ENCODE measurements around the gene CDH18.
"Not testable (repeated sequence)": the region's sequence is repeated elsewhere in the genome, so short reads cannot be mapped to it uniquely, and the experiment has no call there.

CDH18 gene

GRCh38 chr5:19853616-19854240 is 134.3 kb downstream of the CDH18 start:
- Histone ChIP-seq H3K9me3 (no peaks in the 10 kb centered on the region), H3K4me1 (peaks cover 18% of the 10 kb centered on the region), H3K36me3 (no peaks in the 10 kb centered on the region), H3K4me3 (ENCODE audit: low read depth, low read length) (no peak overlapping the region), H3K27me3 (no peaks in the 10 kb centered on the region)
- no peak for DNase-seq
- no peak for TF ChIP-seq CTCF (IDR thresholded peaks at IDR 0.05; ENCODE audit: low read depth, low read length)

- Histone ChIP-seq H3K4me1 (no peaks in the 10 kb centered on the region), H3K36me3 (no peaks in the 10 kb centered on the region), H3K9me3 (no peaks in the 10 kb centered on the region), H3K27me3 (no peaks in the 10 kb centered on the region), H3K4me3 (ENCODE audit: low read depth, low read length) (no peak overlapping the region)
- DNase-seq, result no peak
- TF ChIP-seq CTCF (IDR thresholded peaks at IDR 0.05; ENCODE audit: low read depth, low read length), result no peak
Observed at GRCh38 chr5:19837536-19838174, 150.3 kb downstream of the CDH18 start.

GRCh38 chr5:19835442-19835841 is 152.6 kb downstream of the CDH18 start:
- DNase-seq, result no peak
- no peak for TF ChIP-seq CTCF (IDR thresholded peaks at IDR 0.05; ENCODE audit: low read depth, low read length)
- Histone ChIP-seq H3K9me3 (no peaks in the 10 kb centered on the region), H3K36me3 (no peaks in the 10 kb centered on the region), H3K4me1 (no peaks in the 10 kb centered on the region), H3K27me3 (no peaks in the 10 kb centered on the region), H3K4me3 (ENCODE audit: low read depth, low read length) (no peak overlapping the region)

GRCh38 chr5:19812720-19813119 is 175.3 kb downstream of the CDH18 start:
- DNase-seq; H3K9me3 ChIP-seq; H3K36me3 ChIP-seq; H3K4me1 ChIP-seq; H3K4me3 ChIP-seq (ENCODE audit: low read depth, low read length); H3K27me3 ChIP-seq: not testable (repeated sequence)

- Histone ChIP-seq H3K4me1 (peaks cover 7% of the 10 kb centered on the region), H3K36me3 (no peaks in the 10 kb centered on the region), H3K4me3 (ENCODE audit: low read depth, low read length) (no peak overlapping the region), H3K27me3 (no peaks in the 10 kb centered on the region), H3K9me3 (no peaks in the 10 kb centered on the region)
- no peak for TF ChIP-seq CTCF (IDR thresholded peaks at IDR 0.05; ENCODE audit: low read depth, low read length)
- DNase-seq, result no peak
Observed at GRCh38 chr5:19806756-19807155, 181.2 kb downstream of the CDH18 start.

GRCh38 chr5:19802686-19803085 is 185.3 kb downstream of the CDH18 start:
- H3K4me3 ChIP-seq (ENCODE audit: low read depth, low read length), result no peak overlapping the region
- H3K27me3 ChIP-seq, result no peaks in the 10 kb centered on the region
- no peaks in the 10 kb centered on the region for H3K9me3 ChIP-seq
- TF ChIP-seq CTCF (IDR thresholded peaks at IDR 0.05; ENCODE audit: low read depth, low read length), result no peak
- no peak for DNase-seq
- H3K4me1 ChIP-seq, result peaks cover 7% of the 10 kb centered on the region
- H3K36me3 ChIP-seq, result no peaks in the 10 kb centered on the region
